Vagina (tissue), 2 donors: ENCODE results near the gene RMI2.

Experiments
- POLR2A ChIP-seq, 2 donors: fragments of 450-650 bp; IDR thresholded peaks; one replicate each; pipeline ENCODE4 v1.6.1; 2017; ENCODE audit warnings: antibody characterized with exemption in 2 of 2, mild to moderate bottlenecking in 2 of 2, moderate library complexity in 2 of 2
- TF ChIP-seq, protein P1 (sequence below), 3 experiments: fragments of 450-650 bp in 2 of 3; fragments of 200-600 bp in 1 of 3; sonication (generic) in 1 of 3; IDR thresholded peaks; one replicate each; pipeline ENCODE4 v1.5.1; 2017 to 2019; ENCODE audit warnings: antibody characterized with exemption in 3 of 3, mild to moderate bottlenecking in 2 of 3, moderate library complexity in 2 of 3

DNA sequence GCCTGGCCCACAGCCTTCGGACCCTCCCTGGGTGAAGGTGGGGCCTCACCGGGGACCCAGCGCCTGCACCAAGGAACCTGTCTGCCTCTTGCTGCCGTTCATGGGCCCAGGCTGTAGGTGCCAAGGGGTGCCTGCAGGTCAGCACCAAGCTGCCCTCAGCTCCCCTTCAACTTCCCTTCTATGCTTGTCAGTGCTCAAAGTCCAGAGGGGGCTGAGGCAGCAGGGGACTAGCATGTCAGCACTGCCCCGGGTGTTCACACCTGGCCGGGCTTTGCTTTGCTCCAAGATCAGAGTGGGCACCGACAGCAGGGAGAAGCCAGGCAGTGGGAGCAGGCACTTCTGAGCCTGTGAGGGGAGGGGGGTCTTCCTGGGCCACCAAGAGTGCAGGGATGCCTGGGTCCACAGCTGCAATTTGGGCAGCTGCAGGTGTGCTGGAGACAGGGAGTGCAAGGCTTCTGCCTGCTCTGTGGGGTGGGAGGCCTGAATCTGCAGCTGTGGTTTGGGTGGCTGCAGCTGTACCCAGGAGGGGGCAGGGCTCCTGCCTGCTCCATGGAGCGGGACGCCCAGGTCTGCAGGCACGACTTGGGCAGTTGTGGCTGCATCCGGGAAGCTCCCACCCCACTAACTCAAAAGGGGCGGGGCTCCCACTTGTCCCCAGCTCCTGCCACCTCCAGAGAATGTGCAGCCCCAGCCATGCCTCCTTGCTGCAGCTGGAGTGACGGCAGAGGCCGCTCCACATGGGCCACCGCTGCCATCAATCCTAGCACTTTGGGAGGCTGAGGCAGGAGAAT lies 36.6 kb upstream of the RMI2 start:
- TF ChIP-seq POLR2A (IDR thresholded peaks at IDR 0.05), result no peak
- TF ChIP-seq, protein P1, sequence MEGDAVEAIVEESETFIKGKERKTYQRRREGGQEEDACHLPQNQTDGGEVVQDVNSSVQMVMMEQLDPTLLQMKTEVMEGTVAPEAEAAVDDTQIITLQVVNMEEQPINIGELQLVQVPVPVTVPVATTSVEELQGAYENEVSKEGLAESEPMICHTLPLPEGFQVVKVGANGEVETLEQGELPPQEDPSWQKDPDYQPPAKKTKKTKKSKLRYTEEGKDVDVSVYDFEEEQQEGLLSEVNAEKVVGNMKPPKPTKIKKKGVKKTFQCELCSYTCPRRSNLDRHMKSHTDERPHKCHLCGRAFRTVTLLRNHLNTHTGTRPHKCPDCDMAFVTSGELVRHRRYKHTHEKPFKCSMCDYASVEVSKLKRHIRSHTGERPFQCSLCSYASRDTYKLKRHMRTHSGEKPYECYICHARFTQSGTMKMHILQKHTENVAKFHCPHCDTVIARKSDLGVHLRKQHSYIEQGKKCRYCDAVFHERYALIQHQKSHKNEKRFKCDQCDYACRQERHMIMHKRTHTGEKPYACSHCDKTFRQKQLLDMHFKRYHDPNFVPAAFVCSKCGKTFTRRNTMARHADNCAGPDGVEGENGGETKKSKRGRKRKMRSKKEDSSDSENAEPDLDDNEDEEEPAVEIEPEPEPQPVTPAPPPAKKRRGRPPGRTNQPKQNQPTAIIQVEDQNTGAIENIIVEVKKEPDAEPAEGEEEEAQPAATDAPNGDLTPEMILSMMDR (IDR thresholded peaks at IDR 0.05), result no peak
